Globus pallidus (tissue), 1 donor: Measurements from ENCODE around the gene DEAF1.
"Not testable (repeated sequence)": the region's sequence is repeated elsewhere in the genome, so short reads cannot be mapped to it uniquely, and the experiment has no call there.

Experiments
- DNase-seq: peaks from one replicate; pipeline ENCODE4 v3.0.0-alpha.2; 2015; ENCODE audit warnings: low spot score

The DEAF1 gene

GRCh38 chr11:680476-680875 is 14.5 kb downstream of the DEAF1 start:
- no peak for DNase-seq

DNA sequence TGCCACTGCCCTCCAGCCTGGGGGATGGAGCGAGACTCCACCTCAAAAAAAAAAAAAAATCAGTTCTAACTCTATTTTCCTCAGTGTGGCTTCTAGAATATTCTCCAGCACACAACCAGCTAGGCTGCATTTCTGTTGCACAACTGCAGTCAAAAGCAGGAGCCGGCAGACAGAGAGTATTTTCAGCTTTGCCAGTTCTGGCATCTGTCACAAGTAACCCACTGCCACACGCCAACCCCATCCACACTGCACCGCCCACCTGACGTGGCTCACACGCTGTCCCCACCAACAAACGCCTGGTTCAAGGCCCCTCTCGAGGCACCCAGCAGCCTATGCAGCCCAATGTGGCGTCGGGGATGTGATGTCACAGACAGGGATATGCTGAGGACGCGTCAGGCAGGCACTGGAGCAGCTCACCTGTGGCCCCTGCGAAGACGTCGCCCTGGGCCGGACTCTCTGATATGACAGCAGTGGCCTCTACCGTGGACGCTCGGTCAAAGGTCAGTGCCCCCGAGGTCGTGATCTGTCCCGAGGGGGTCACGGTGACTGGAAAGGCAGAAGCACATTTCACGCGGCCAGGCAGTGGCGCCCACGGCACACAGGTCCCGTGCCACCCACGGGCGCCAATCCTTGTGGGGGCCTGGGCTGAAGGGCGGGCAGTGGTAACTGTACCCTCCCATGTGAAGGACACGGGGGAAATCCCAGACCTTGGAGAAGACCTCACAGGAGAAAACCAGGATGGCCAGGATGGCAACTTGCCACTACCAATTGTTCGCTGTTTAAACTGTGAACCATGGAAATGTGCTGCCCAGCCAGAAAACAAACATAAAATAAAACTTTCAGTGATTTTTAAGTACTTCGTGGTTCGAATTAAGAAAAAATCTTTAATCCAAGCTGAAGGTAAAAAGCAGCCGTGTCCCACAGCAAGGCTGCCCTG is 15.5 kb downstream of the DEAF1 start:
- DNase-seq, result no peak

DNA sequence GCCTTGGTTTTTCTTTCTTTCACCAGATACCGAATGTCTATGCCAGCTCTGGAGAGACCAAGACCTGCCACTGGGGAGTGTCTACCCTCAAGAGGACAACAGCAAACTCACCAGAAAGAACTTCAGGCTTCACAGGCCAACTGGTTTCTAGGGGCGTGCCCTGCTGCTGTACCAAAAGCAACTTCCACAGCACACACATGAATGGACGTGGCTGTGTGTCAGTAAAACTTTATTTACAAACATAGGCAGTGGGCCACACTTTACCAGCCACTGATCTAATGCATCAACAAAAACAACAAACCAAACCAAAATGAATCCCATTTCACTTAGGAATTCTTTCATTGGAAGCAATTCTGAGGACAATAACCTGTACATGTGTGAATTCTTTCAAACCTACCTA is 16.7 kb downstream of the DEAF1 start:
- DNase-seq, result no peak

DNA sequence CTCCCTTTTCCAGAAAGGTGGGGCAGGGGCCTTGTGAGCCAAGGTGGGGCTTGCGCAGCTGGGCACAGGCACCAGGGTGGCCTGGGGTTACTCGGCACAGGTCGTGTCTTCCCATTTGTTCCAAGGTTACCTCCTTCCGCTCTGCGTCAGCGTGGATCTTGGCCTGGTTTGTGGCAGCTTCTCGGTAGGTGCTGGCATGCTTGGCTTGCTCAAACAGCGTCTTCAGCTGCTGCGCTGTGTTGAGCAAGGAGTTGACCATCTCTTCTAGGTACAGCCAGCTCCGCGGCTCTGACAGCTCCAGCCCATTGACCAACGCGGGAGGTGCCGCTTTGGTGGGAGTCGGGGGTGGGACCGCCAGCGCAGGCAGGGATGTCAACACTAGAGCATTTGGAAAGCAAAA is 20.6 kb downstream of the DEAF1 start:
- no peak for DNase-seq

DNA sequence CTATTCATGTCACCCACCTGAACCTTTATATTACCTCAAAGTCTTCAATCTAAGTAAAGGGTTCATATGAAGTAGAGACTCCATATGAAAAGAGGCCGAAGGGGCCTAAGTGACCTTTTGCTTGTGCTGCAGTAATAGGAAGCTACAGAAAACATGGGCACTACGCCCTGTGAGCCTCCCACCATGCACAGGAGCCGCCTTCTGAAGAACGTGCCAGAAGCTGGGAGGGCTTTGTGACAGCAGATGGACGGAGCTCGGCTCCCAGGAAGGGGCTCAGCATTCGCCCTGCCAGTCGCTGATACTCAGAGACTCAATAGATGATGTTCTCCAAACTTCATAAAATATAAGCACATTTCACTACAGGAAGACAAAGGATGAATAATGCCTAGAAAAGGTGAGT is 21.2 kb downstream of the DEAF1 start:
- DNase-seq, result no peak

DNA sequence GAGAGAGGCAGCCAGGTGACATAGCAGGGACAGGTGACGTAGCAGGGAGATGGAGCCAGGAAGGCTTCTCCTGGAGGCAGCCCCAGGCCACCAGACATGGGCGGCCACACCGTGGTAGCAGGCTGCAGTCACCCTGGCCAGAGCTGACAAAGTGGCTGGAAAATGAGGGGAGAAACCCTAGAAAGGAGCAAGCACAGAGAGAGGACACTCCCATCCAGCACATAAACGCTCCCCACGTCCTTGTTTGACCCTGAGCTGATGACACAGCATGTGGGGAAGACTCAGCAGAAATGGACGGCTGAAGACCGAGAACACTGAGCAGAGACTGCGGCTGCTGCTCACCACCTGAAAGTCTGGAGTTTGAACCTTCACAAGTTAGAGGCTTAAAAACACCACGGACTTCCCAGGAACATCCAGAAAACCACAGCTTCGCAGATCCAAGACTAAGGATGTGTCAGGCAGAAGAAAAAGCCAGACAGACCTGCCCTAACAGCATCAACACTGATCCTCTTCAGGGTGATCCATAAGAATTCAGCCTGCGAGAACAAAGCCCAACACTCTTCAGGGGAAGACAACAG is 29.2 kb downstream of the DEAF1 start:
- DNase-seq, result no peak

DNA sequence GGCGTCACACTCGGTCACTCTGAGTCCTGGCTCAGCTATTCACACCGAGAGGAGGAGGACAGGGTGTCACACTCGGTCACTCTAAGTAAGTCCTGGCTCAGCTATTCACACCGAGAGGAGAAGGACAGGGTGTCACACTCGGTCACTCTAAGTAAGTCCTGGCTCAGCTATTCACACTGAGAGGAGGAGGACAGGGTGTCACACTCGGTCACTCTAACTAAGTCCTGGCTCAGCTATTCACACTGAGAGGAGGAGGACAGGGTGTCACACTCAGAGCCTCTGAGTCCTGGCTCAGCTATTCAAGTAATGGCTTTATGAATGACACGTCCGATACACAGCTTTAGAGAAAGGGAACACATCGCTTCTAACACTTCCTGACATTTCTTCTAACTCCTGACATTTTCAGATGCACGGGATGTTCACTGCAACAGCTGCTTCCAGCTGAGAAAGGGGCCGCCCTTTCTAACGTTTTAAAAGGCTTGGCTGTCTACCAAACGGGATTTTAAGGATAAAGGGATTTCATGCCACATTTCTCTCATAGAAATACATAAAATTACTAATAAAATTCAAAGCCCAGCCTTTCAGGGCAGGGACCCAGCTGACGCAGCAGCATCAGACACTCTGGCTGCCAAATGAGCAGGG is 29.8 kb downstream of the DEAF1 start:
- no peak for DNase-seq

- peak; percentile 64 for DNase-seq
Measured at GRCh38 chr11:662689-663274, 32.2 kb downstream of the DEAF1 start.

DNA sequence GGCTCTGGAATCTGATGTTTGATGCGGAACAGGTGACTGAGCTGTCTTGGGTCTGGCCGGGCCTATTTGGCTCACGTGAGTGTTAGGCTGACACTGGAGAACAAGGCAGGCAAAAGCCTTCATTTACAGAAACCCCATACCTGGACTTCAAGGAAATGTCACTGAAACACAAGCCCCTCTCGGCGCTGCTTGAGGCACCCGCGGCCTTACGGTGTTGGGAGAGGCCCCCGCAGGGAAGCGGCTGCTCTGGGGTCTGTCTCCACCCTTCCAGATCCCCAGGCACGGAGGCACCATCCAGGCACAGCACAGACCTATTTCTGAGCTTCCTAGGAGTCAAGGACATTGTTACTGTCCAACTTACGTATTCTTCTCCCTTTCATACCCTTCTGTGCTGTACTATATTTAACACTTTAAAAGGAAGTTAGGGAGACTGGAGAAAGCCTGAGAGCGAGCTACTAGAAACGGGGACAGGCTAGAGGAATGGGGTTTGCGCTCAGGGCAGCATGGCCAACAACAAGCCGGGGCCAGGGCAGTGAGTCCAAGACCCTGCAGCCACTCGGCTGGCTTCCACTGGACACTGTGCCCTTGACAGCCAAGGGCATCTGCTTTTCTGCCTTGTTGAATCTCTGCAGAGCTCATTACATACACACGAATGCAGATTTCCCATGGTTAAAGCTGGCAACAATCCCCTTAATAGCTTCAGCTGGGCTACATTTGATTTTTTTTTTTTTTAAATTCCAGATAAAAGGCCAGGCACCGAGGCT is 34.2 kb downstream of the DEAF1 start:
- no peak for DNase-seq

DNA sequence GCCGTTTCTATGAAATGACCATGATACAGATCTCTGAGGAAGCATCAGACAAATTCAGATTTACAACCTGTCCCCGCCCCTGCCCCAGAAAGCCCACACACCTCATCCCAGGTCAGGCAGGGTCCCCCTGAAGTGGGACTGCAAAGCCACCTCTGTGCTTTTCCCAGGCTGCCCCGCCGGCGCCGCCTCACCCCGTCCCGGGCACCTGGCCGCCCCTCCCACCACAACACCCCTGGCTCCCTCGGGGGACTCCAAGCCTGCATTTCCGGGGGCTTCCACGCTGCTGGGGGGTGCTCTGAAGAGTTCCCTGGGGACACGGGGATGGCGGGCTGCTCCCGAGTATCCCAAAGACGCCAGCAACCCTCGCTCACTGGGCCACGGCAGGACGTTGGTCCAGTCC is 34.7 kb downstream of the DEAF1 start:
- no peak for DNase-seq

DNA sequence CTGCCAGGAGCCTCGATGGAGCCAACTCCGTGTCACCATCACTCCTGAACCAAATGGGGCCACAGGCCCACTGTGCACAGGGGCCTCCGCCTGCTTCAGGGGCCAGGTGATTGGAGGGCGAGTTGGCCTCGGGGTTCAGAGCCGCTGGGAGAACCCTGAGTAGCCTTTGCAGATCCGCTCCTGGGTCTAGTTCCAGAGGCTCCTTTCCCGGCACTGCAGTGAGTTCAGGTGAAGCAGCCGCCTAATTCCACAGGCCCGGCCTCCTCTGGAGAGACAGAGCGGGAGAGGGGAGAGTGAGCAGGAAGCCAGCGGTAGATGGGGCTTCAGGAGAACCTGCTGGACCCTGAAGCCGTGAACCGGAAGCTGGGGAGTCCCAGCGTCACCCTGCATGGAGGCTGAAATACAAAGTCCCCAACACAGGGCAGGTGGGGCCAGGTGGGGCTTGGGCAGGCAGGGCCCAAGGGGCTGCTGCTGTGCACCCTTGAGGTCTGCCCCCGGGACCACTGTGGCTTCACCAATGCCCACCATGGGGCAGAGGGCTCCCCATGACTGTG is 35.4 kb downstream of the DEAF1 start:
- no peak for DNase-seq

DNA sequence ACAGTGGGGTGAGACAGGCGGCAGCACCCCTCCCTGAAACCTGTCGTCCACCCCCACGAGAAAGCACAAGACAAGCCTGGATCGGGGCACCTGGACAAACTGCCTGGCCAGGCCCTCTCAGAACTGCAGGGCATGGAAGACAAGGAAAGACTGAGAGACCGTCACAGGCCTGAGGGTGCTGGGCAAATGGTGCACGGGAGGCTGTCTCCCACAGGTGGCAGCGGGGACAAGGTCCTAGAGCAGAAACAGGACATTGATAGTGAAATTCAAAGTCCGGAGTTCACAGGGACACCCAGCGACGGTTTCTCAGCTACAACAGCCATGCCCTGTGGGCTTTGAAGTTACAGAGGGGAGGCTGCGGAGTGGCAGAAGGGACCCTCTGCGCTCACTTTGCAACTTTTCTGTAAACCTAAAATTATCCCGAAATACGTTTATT is 37.3 kb downstream of the DEAF1 start:
- no peak for DNase-seq

DNA sequence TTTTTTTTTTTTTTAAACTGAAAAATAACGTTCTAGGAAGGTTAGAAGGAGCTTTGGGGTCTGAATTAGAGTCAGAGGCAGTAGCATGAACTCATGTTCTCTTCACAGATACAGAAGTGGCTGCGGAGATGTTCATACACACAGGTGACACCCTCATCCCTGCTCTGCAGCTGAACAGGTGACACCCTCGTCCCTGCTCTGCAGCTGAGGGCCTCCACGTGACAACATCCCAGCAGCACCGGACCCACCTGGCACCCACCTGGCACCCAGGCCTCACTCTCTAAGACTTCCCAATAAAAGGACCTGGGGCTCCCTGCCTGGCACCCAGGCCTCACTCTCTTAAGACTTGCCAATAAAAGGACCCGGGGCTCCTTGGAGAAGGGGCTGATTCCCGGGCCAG is 38.2 kb downstream of the DEAF1 start:
- DNase-seq, result no peak

DNA sequence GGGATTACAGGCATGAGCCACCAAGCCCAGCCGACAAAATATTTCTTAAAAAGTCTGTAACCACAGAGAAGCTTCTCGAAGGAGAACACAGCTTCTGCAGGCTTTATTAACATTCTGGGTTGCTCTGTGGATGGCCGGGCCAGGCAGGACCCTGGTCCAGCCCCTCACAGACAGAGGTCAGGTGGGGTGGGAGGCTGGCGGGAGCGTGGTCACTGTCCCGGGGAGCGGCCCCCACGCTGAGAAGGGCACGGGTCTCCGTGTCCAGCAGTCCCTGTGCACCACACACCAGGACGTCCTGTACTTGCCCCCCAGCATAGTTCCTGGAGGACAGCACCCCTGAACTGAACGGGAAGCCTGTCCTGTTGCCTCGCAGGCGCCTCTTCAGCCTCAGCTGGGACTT is 38.6 kb downstream of the DEAF1 start:
- no peak for DNase-seq

DNA sequence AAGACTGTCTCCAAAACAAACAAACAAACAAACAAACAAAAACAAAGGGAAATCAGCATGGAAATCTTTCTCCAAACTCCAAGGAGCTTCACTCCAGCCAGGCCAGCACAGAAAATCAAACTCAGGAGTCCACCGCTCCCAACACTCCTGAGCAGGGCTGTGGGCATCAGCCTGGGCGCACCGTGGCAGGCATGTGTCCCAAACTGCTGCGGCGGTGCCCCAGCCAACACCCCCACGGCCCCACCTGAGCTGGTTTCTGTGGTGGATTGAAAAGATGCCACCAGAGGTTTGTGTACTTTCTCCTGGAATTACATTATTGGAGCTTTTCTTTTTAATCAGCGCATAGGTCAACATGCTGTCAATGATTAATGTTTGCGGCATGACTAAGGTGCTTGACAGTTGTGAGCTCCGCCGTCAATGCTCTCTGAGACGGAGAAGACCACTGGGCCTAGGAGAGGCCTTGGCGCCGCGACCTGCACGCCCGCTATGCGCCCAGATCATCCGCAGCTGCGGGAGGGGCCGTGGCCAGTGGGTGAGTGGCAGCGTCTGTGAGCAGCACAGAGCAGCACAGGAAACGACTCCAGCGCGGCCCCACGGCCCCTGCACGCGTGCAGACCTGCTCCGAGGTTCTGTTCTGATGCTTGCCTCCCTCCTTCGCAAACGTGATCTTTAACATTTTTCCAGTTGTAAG is 39.8 kb downstream of the DEAF1 start:
- no peak for DNase-seq

- DNase-seq, result not testable (repeated sequence)
Measured at GRCh38 chr11:654444-654843, 40.6 kb downstream of the DEAF1 start.

DNA sequence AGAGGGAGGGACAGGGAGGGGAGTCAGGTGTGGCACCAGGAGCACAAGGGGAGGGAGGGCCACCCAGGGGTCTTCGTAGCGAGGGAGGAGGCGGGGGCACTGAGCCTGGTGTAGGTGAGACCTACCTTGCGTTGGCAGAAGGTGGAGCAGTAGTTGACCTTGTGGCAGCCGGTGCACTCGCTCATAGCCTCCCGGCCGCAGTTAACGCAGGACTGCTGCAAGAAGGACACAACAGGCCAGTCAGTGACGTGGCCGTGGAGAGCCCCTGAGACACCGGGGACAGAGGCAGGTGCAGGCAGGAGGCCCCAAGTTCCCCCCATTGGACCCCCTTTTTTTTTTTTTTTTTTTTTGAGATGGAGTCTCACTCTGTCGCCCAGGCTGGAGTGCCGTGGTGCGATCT is 41.2 kb downstream of the DEAF1 start:
- no peak for DNase-seq

GRCh38 chr11:653136-653535 is 41.9 kb downstream of the DEAF1 start:
- DNase-seq, result not testable (repeated sequence)

DNA sequence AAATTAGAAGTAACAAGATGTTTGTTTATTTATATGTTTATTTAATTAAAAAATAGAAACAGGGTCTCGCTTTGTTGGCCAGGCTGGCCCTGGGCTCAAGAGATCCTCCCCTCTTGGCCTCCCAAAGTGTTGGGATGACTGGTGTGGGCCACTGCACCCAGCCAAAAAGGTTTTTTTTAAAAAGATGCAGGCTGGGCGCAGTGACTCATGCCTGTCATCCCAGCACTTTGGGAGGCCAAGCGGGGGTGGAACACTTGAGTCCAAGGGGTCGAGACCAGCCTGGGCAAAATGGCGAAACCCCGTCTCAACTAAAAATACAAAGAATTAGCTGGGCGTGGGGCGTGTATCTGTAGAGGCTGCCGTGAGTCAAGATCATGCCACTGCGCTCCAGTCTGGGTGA is 44.5 kb downstream of the DEAF1 start:
- DNase-seq, result no peak

DNA sequence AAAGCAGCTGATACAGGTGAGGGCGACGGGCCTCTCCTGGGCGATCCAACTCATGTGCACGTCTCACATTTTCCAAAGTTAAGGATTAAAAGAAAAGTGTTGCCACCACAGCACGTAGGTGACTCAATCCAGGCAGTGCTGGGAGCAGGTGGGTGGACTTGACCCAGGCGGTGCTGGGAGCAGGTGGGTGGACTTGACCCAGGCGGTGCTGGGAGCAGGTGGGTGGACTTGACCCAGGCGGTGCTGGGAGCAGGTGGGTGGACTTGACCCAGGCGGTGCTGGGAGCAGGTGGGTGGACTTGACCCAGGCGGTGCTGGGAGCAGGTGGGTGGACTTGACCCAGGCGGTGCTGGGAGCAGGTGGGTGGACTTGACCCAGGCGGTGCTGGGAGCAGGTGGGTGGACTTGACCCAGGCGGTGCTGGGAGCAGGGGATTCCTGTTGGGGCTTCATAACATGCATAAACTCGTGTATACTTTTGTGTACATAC is 47.3 kb downstream of the DEAF1 start:
- not testable (repeated sequence) for DNase-seq

GRCh38 chr11:646214-646613 is 48.8 kb downstream of the DEAF1 start:
- DNase-seq, result no peak
